Adrenal gland (tissue), 5 donors: ENCODE results near the gene CLASRP.

ENCODE experiments used
- CTCF ChIP-seq, 6 experiments: fragments of 450-650 bp in 4 of 6; fragments of 200-600 bp in 2 of 6; sonication (generic) in 1 of 6; IDR thresholded peaks; 1 replicate in 5 of 6; 2 replicates in 1 of 6; pipeline versions ENCODE4 v1.5.1 to v1.8.0; 2016 to 2021; ENCODE audit warnings: antibody characterized with exemption in 6 of 6, mild to moderate bottlenecking in 2 of 6, moderate library complexity in 1 of 6
- POLR2A ChIP-seq, 2 donors: fragments of 450-650 bp; IDR thresholded peaks; one replicate each; pipeline ENCODE4 v1.6.1; 2017; ENCODE audit warnings: antibody characterized with exemption in 2 of 2, mild to moderate bottlenecking in 2 of 2, moderate library complexity in 1 of 2
- donor health status: DM: no; HTN: no; CAD: no.

- TF ChIP-seq CTCF (IDR thresholded peaks at IDR 0.05) (no peak), POLR2A (IDR thresholded peaks at IDR 0.05) (no peak)
Observed at GRCh38 chr19:45071545-45071938, 32.7 kb downstream of the CLASRP start.
